NCI-H146 treated with DMSO at 0.1 percent for 48 hours (cell line): ENCODE data around the gene MYH7.

Experiments used
- DNase-seq: peaks from one replicate; lab custom pipeline; 2025; ENCODE audit not compliant: unreplicated experiment; lab: John Stamatoyannopoulos, UW

The MYH7 gene

DNA sequence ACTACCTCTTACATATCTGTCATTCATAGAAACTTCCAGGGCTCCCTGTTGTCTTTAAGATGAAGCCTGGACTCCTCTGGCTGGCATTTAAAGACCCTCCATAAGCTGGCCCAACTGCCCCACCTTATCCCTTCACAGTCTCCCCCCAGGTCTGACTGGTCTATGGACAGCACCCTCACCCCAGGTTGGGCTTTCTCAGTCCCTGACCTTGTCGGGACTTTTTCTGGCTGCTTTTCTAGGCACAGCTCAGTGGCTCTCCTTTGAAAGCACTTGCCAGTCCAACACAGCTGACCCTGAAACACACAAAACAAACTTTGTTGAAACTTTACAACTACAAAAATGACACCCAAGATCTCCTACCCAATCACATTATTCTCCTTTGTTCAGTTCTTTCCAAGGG is 13.9 kb upstream of the MYH7 start:
- DNase-seq: no peak

DNA sequence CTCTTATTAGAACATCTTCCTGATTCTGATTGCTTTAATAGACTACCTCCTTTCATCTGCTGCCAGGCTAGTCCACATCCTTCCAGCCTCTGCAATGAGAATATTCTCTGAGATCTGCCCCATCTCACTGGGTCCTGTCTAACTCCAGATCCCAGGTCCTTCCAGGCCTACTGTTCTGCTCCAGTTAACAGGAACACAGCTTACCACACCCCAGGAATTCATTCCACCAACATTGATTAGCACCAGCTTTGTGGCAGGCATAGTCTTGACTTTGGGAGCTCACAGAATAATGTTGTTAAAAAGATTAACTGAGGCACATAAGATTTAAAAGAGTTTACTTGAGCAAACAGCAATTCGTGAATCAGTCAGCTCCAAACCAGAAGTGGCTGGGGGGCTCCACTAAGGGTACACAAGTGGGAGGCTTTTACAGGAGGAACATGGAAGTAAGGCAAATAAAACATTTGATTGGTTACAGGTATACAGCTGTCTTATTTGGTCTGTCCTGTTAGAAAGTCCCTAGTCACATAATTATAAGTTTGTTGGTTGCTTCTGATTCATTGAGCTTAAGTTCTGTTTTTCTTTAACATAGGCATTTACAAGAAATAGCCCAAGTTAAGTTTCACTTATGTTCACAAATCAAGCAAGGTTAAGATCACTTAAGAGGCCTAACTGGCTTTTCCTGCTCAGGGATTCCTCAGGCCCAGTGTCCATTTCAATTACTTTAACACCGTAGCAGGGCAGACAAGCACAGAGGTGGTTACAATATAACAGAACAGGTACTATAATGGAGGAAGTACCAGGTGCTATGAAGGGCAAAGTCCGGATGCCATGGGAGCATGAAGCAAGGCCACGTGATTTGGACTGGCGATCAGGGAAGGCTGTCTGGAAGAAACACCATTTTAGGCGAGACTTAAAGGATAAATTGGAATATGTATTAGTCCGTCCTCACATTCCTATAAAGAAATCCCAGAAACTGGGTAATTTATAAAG is 12.2 kb upstream of the MYH7 start:
- no peak for DNase-seq

DNA sequence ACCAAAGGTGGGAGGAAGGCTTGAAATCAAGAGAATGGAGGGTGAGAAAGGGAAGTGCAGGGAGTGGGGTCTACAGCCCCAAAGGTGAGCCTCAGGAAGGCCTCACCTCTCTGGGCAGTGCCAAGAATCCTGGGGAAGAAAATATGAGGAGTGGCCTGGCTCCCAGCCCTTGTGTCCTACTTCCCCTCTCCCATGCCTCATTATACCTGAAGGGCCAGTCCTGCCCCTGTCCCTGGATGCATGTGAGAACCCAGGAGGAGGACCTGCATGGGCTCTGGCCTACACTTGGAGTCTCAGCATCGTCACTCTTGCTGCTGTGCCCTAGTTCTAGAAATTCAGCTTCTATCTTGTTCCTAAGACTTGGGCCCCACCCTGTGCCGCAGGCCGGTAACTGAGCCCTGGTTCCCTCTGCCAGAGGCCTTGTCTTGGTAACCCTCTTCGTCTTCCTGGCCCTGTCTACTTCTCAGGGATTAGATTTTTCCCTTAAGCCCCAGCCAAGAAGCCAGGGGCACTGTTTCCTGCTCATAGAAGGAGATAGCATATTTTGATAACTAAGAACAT is 10.9 kb upstream of the MYH7 start:
- no peak for DNase-seq

DNA sequence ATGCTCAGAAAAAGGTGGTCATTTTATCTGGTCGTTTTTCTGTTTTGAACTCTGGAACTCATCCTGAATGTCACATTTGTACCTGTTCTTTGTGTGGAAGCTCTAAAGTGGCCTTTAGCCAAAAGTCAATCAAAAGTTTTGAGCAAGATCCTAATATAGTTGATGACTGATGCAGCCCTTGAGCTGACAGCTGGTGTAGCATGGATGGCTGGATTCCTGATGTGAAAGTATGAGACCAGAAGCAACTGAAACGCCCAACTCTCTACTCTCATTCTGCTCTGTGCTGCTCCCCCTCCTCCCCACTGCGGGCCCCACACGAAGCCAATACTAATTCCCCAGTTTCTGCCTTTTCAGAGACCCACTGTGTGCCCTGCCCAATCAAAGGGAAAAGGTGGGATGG is 10.3 kb upstream of the MYH7 start:
- DNase-seq: no peak

DNA sequence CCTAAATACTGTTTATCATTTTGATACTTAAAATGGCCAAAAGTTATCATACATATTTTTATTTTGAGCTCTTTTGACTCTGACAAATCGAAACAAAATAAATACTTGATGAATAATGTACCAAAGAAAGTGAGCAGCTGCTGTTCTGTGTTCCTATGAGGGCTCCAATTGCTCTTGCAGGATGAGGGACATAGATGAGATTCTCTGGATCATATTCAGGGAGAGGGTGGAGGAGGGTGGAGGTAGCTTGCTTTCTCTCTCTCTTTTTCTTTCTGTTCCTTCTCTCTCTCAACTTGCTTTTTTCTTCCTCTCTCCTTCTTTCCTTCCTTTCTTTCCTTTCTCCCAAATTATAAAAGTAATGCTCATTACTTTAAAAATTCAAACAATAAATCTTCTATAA is 8.9 kb upstream of the MYH7 start:
- no peak for DNase-seq

DNA sequence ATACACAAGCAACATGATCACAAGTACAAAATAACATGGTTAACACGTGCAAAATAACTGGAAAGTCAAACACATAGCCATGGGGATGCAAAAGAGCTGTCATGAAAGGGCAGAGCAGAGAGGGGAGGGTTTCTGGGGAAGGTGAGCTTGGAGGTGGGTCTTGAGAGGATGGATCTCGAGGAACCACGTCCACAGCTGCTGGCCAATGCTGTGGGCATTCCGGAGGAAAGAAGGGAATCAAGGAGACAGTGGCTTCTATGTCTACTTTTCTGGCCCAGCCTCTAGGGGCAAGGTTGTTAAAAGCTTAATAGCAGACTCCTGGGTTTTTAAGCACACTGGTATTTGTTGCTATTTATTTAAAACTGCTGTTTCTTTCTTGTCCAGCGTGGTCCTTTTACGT is 8.4 kb upstream of the MYH7 start:
- no peak for DNase-seq

DNA sequence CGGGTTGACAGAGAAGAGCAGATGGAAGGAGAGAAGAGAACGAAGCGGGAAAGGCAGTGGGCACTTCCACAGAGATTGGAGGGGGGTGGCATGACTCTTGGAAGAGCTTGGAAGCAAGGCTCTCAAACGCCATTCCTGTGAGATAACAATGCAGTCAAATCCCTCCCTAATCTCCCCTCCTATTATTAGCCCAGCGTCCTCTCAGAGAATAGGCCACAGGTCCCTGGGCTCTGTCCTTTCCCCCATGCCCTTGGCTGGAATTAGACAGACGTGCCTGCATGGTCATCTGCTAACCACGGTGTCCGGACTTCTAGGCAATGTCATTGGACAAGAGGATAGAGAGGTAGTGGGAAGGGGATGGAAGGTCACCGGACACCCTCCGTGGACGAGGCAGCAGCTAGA is 8.0 kb upstream of the MYH7 start:
- DNase-seq: no peak

DNA sequence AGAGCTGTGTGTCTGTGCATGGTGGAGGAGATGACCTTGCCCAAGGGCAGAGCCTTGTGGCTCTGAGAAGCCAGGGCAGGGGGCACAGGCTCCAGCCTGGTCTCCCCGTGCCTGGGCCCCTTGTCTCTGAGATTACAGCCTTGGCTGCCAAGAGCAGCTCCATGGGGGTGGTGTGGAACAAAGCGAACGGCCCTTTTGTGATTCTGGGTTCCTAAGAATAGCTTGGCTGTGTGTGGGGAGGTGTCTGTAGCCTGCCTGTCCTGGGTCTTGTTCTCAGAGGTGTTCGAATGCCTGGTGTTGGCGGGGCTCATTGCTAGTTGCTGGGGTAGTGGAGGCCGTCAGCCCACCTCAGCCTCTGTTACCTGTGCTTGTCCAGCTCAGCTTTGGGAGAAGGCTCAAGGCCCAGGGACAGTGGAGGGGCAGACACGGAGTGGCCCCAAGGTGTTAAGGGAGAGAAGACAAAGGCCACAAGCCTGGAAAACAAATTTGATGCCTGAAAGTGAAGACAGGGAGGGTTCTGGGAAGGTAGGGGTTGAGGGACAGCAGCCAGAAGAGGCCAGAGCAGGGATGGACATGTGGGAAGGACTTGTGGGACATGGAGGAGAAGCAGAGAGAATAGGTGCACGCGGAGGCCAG is 7.4 kb upstream of the MYH7 start:
- DNase-seq: no peak

DNA sequence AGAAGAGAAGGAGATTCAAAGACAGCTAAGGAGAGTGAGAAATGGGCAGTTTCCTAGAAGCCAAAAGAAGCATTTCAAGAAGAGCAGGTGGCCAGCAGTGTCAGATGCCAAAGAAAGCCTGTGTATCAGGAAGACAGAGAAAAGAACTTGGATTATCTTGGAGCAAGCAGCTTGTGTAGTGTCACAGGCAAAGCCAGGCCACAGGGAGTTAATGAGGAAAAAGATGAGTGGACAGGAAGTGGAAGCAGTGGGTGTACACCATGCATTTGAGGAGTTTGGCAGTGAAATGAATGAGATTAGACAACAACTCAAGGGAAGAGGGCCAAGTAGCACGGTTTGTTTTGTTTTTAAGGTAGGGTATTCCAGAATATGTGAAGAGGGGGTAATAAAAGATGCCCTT is 5.6 kb upstream of the MYH7 start:
- DNase-seq: no peak

DNA sequence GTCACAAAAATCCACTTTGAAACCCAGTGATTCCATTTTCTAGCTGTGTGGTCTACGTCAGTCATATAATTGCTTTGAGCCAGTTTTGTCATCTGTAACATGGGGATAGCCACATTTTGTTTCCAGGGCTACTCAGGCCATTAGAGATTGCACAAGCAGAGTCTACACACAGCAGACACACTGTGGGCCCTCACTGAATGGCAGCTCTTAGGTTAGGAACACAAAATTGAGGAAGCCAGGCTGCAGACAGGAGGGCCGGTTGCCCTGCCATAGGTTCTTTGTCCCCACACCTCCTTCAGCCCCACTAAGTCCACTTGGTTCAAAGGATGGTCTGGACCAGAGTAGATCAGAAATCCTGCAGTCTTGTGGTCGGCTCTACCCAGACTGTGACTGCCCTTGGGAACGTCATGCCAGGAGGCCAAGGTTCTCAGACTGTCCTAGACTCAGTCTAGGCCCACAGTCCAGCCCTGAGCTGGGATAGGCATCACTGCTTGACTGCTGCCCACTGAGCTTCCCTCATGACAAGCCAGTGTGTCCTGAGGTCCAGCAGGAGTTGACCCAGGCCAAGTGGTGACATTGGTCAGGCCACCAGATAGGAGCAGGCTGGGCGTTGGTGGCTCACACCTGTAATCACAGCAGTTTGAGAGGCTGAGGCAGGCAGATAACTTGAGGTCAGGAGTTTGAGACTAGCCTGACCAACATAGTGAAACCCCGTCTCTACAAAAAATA is 3.8 kb upstream of the MYH7 start:
- DNase-seq: no peak

DNA sequence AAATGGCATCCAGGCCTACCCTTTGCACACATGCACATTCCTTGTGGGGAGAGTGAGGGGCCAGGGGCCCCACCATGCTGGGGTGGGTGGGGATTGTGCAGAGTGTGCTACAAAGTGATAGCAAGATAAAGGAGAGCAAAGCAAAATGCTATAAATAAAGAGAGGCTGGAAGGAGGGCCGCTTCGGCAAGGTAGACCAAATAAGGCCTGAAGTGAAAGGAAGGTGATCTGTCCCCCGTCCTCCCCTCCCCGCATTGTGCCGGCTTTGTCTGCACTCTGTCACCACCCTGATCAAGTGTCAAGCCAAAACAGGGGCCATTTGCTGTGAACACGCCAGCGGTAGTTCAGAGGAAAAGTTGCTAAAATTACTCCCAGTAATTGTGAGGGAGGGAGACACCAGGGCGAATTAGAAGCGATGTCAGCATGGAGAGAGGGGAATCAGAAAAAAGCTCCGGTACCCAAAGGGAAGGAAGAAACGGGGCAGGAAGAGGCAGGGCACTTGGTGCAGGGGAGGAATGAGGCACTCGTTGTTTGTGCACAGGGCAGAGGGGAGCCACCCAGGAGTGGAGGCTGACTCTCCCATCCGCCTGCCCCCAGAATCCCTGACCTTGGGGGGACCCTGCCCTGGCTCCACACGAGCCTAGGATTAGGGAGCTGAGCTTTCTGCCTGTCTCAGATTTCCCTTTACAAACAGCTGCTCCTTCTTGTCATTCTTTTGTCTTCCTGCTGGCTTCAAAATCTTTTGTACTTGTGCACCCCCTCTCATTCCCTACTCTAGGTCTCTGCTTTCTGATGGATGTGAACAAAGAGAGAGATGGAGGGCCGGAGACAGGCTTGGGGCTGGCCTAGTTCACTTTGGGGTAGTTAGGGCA is 2.9 kb upstream of the MYH7 start:
- DNase-seq: no peak

DNA sequence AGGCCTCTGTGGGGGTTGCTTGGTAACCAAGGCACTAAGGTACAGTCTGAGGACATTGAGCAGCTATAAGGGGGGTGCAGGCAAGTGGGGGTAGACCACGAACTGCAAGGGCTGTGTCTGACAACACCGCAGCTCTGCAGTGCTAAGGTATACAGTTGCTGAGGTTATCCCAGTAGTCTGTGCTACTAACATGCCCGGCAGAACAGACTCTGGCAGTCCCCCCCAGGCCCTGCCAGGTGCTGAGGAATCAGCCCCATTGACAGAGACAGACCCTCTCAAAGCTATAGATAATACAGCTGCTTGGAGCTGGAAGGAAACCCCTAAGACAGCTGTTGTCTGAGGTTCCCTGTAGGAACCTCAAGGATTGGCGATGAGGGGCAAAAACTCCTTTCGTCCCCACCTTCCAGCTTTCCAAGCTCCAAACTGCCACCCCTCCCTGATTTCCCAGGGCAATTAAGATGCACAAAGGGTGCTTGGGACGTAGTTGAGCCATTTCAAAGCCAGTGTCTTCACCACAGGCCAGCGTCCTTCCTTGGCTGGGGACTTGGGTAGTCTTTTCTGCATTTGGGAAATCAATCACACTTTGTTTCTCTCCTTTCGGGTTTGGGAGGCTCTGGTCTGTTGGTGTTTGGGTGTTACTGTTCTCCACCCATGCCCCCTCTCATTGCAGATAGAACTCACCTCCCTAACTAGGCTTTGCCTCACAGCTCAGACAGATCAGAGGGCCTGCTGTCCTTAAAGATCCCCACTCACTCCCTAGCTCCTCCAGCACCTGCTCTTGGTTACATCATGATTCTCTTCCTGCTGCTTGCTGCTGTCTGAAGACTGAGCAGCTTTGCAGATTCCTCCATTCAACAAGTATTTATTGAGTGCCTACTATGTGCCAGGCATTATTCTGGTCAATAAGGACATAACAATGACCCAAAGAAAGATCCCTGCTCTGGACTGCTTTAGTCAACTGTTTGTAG is 2.0 kb upstream of the MYH7 start:
- no peak for DNase-seq

DNA sequence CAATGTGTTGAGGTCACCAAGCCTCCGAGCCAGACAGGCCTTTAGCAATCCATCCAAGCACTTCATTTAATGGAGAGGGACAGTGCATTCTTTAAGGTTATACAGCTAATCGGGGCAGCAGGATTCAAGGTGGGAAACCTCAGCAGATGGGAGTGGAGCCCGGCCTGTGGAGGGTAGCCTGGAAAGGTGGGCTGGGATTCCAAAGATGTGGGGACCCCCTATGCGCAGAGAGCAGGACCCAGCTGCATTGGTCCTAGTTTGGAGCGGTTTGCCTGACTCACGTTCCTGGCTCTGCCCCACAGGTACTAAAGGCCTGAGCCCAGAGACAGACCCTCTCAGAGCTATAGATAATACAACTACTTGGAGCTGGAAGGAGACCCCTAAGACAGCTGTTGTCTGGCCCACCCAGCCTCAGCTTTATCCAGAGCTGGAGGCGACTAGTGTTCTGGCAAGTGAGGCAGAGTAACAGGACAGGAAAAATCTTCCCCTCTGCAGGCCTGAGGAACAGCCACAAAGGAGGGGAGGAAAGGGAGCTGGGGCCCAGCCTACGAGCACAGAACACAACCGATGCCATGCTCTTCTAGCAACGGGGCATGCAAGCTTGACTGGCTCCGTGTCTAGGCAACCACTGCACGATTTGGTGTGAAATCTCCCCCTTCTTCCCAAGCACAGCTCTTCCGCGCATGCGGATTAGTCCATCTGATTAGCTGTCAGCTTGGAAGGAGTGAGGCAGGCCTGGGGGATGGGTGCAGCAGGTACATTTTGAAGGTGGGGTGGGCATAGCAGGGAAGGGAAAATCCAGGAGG is 1.1 kb upstream of the MYH7 start:
- no peak for DNase-seq

DNA sequence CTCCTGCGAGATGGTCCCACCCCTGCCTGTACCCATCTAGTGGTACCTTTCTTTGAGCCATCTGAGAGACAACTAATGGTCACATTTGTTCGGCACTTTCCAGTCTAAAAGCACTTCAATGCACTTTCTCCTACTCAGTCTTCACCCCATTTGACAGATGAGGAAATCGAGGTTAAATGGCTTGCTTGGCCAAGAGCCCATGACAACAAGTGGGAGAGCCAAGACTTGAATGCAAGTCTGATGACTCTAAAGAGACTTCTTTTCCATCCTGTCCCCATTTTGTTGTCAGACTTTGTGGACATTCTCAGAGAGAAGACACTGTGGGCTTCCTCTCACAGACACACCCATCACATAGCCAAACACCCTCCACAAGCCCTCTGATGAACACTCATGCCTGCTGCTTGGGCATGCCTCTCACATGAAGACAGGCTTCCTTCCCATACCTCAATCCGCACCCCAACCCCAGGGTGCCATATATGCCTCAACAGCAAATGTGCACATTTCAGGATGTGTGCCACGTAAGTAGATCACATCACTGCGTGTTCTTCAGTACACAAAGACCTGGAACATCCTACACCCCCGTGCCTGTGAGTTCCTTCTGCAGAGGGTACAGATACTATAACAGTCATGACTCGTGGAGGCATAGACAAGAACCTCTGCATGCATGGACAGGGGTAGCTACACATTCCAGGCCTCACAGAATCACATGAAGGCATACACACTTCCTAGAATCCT is 805 bp downstream of the MYH7 start:
- no peak for DNase-seq

DNA sequence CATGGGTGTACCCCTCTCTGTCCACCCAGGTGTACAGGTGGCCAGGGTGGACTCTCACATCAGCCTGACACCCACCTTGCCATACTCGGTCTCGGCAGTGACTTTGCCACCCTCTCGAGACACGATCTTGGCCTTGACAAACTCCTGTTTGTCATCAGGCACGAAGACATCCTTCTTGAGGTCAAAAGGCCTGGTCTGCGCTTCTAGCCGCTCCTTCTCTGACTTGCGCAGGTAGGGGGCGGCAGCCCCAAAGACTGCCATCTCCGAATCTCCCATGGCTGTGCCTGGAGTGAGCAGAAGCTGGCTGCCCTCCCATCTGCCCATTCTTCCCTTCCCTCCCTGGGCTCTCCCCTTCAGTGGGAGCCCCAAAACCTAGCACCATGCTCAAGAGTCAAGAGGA is 2.0 kb downstream of the MYH7 start:
- DNase-seq: no peak

DNA sequence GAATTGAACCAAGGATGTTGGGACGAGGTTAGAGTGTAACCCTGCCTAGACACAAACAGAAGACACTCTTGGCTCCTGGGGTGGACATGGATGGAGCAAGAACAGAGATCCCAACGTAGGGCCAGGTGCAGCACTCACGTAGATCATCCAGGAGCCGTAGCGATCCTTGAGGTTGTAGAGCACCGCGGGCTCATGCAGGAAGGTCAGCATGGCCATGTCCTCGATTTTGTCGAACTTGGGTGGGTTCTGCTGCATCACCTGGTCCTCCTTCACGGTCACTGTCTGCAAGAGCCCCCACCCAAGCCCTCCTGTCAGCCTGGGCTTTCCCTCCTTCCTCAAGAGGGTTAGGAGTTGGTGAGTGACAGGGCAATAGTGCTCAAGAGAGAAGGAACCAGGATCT is 2.5 kb downstream of the MYH7 start:
- DNase-seq: no peak

DNA sequence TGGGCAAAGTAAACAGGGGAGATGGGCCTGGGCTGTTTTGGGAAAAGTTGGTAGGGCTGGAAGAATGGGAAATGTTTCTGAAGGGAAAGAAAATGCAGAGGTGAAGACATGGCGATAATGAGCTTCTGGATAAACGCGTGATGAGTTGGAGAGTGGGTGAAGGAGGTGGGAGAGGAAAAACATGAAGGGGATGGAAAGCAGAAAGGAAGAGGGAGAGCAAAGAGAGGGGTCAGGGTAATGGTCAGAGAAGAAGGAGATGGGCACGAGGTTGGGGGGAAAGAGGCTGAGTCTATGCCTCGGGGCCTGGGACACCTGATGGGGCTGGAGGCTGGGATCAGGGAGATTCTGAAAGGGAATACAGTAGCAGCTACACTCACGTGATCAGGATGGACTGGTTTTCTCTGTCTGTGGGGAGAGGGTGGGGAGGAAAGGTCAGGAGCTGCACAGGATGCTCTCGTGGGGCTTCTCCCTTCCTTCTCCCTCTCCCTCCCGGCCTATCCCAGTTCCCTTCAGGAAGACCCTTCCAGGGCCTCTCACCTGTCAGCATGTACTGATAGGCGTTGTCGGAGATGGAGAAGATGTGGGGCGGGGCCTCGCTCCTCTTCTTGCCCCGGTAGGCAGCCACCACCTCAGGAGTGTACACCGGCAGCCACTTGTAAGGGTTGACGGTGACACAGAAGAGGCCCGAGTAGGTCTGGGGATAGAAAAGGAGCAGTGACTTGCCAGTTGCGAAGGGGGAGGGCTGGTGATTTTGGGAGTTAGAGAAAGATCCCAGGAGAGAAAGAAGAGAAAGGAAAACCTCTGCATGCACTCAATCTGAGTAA is 3.1 kb downstream of the MYH7 start:
- no peak for DNase-seq
